ENCODE results near the gene ACVR1B.

ACVR1B gene

GRCh38 chr12:52005903-52006703 is 54.6 kb downstream of the ACVR1B start:
- DNase-seq, result peak; percentile 41

GRCh38 chr12:52006726-52007157 is 55.2 kb downstream of the ACVR1B start, which contains the start of gene TAMALIN:
TSS of gene TAMALIN (plus strand) at chr12:52006946. CDS start at chr12:52007020, 74 bp downstream.
- peak; percentile 41 for DNase-seq

- DNase-seq, result no peak
Observed at GRCh38 chr12:52007158-52007921, 55.8 kb downstream of the ACVR1B start.

GRCh38 chr12:52007982-52008510 is 56.5 kb downstream of the ACVR1B start:
- no peak for DNase-seq

- DNase-seq, result no peak
Observed at GRCh38 chr12:52009081-52009751, 57.7 kb downstream of the ACVR1B start.

- peak; percentile 71 for DNase-seq
Observed at GRCh38 chr12:52010152-52010622, 58.7 kb downstream of the ACVR1B start.

- peak; percentile 45 for DNase-seq
Observed at GRCh38 chr12:52010692-52011601, 59.4 kb downstream of the ACVR1B start.

- DNase-seq, result no peak
Observed at GRCh38 chr12:52011602-52012214, 60.2 kb downstream of the ACVR1B start.

- no peak for DNase-seq
Observed at GRCh38 chr12:52013626-52014310, 62.3 kb downstream of the ACVR1B start.

GRCh38 chr12:52014567-52015530 is 63.4 kb downstream of the ACVR1B start:
- no peak for DNase-seq

GRCh38 chr12:52015532-52016041 is 64.1 kb downstream of the ACVR1B start:
- no peak for DNase-seq

- no peak for DNase-seq
Observed at GRCh38 chr12:52018433-52019112, 67.1 kb downstream of the ACVR1B start.

- no peak for DNase-seq
Observed at GRCh38 chr12:52019113-52019770, 67.7 kb downstream of the ACVR1B start.

- no peak for DNase-seq
Observed at GRCh38 chr12:52020539-52021336, 69.2 kb downstream of the ACVR1B start.

GRCh38 chr12:52022841-52023181 is 71.3 kb downstream of the ACVR1B start:
- peak; percentile 34 for DNase-seq

GRCh38 chr12:52023182-52023975 is 71.9 kb downstream of the ACVR1B start:
- peak; percentile 61 for DNase-seq

All from NCI-H2227 treated with DMSO at 0.1 percent for 48 hours (cell line).